ENCODE results near the gene PAPPA2.
"Not testable (repeated sequence)": the region's sequence is repeated elsewhere in the genome, so short reads cannot be mapped to it uniquely, and the experiment has no call there.

The PAPPA2 gene

GRCh38 chr1:176605176-176605575 is 142.2 kb downstream of the PAPPA2 start:
- no peak for DNase-seq

GRCh38 chr1:176609556-176610408 is 146.8 kb downstream of the PAPPA2 start:
- DNase-seq = no peak

GRCh38 chr1:176612791-176613190 is 149.8 kb downstream of the PAPPA2 start:
- DNase-seq = no peak

- no peak for DNase-seq
Measured at GRCh38 chr1:176617881-176618280, 154.9 kb downstream of the PAPPA2 start.

- DNase-seq = no peak
Measured at GRCh38 chr1:176619261-176619660, 156.3 kb downstream of the PAPPA2 start.

- DNase-seq = no peak
Measured at GRCh38 chr1:176625365-176625764, 162.4 kb downstream of the PAPPA2 start.

- no peak for DNase-seq
Measured at GRCh38 chr1:176626572-176627061, 163.6 kb downstream of the PAPPA2 start.

GRCh38 chr1:176628775-176629174 is 165.8 kb downstream of the PAPPA2 start:
- DNase-seq = no peak

GRCh38 chr1:176634733-176635132 is 171.8 kb downstream of the PAPPA2 start:
- DNase-seq = not testable (repeated sequence)

- no peak for DNase-seq
Measured at GRCh38 chr1:176638713-176639526, 175.9 kb downstream of the PAPPA2 start.

- DNase-seq = no peak
Measured at GRCh38 chr1:176643536-176643935, 180.6 kb downstream of the PAPPA2 start.

- DNase-seq = no peak
Measured at GRCh38 chr1:176648556-176648955, 185.6 kb downstream of the PAPPA2 start.

- DNase-seq = no peak
Measured at GRCh38 chr1:176656257-176656995, 193.5 kb downstream of the PAPPA2 start.

- no peak for DNase-seq
Measured at GRCh38 chr1:176669782-176670181, 206.8 kb downstream of the PAPPA2 start.

GRCh38 chr1:176670853-176671252 is 207.9 kb downstream of the PAPPA2 start:
- no peak for DNase-seq

- no peak for DNase-seq
Measured at GRCh38 chr1:176682830-176683535, 220.0 kb downstream of the PAPPA2 start.

GRCh38 chr1:176691251-176692228 is 228.6 kb downstream of the PAPPA2 start:
- DNase-seq = peak; percentile 13

GRCh38 chr1:176692431-176692830 is 229.5 kb downstream of the PAPPA2 start:
- DNase-seq = no peak

- DNase-seq = no peak
Measured at GRCh38 chr1:176692988-176693696, 230.2 kb downstream of the PAPPA2 start.

GRCh38 chr1:176693697-176694329 is 230.8 kb downstream of the PAPPA2 start:
- no peak for DNase-seq

All from NCI-H146 (cell line).